NT2/D1 (cell line): ENCODE measurements around the gene RELN.

Experiments
- DNase-seq: peaks from one replicate; pipeline ENCODE4 v3.0.0-alpha.2; 2011; ENCODE audit warnings: low read depth, low spot score
- H3K27me3 ChIP-seq: 2 replicates; pipeline ENCODE4 v1.6.0; 2011; ENCODE audit warnings: mild to moderate bottlenecking; ENCODE audit not compliant: insufficient read length, insufficient read depth
- H3K36me3 ChIP-seq: 2 replicates; pipeline ENCODE4 v1.6.1; 2011; ENCODE audit warnings: mild to moderate bottlenecking, low read length, mixed read lengths; ENCODE audit not compliant: insufficient read depth, insufficient read length
- H3K4me1 ChIP-seq: 2 replicates; pipeline ENCODE4 v1.5.1; 2011; ENCODE audit not compliant: insufficient read depth, insufficient read length
- H3K4me3 ChIP-seq: 2 replicates; pipeline ENCODE4 v1.5.1; 2011; ENCODE audit warnings: low read depth; ENCODE audit not compliant: insufficient read length
- H3K9ac ChIP-seq: 2 replicates; pipeline ENCODE4 v1.6.0; 2011; ENCODE audit warnings: low read depth; ENCODE audit not compliant: insufficient read length
- H3K9me3 ChIP-seq: 2 replicates; pipeline ENCODE4 v1.5.1; 2011; ENCODE audit warnings: mild to moderate bottlenecking, low read length; ENCODE audit not compliant: insufficient read depth
- SUZ12 ChIP-seq: IDR thresholded peaks from 2 replicates; pipeline ENCODE4 v1.6.1; 2011; ENCODE audit not compliant: insufficient read length, insufficient read depth; ENCODE audit errors: extremely low read depth
- YY1 ChIP-seq: IDR thresholded peaks from 2 replicates; pipeline ENCODE4 v1.6.1; 2011; ENCODE audit not compliant: insufficient read length, insufficient read depth
- ZNF274 ChIP-seq: IDR thresholded peaks from 2 replicates; pipeline ENCODE4 v1.6.1; 2011; ENCODE audit warnings: mild to moderate bottlenecking, low read depth, low read length

RELN gene

DNA sequence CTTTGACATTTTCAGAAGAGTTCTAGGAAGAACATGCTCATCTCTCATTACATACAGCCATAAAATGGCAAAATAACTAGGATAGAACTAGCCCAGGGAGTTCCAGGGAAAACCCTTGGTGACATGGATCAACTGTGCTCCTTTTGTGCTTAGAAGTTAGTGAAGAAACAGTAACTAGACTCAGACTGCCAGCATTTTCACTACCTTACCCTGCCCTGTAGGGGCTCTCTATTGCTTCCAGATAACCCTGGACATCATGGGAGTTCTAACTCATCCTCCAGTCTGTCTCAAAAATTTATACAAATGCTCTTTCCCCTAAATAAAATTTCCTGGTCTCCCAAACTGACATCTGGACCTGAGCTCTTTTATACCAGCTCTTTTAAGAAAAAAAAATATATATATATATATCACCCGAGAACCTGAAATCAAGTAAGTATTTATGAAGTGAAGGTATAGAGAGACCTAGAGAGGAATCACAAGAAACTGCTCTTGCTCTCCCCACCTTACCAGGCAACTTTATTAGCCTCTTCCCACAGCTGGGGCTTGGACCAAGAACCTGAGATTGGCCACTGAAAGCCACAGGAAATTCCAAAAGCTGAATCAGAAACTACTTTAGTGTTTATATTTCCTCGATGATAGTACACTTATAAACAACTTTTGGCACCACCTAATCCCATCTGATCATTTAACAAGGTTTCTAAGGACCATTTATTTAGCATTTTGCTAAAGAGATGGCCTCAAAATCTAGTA lies 101.4 kb downstream of the RELN start:
- TF ChIP-seq ZNF274 = no peak
- TF ChIP-seq SUZ12 = no peak
- no peak for TF ChIP-seq YY1
- H3K4me3 ChIP-seq = no peak overlapping the region
- no peaks in the 10 kb centered on the region for H3K9me3 ChIP-seq
- DNase-seq = no peak
- no peaks in the 10 kb centered on the region for H3K4me1 ChIP-seq
- no peaks in the 10 kb centered on the region for H3K36me3 ChIP-seq
- no peak overlapping the region for H3K9ac ChIP-seq
- no peaks in the 10 kb centered on the region for H3K27me3 ChIP-seq

- no peaks in the 10 kb centered on the region for H3K9me3 ChIP-seq
- no peak overlapping the region for H3K9ac ChIP-seq
- no peak for DNase-seq
- no peak overlapping the region for H3K4me3 ChIP-seq
- H3K36me3 ChIP-seq = no peaks in the 10 kb centered on the region
- H3K4me1 ChIP-seq = no peaks in the 10 kb centered on the region
- TF ChIP-seq SUZ12 (no peak), ZNF274 (no peak), YY1 (no peak)
- H3K27me3 ChIP-seq = no peaks in the 10 kb centered on the region
Observed at GRCh38 chr7:103887050-103887449, 102.4 kb downstream of the RELN start.

- no peaks in the 10 kb centered on the region for H3K27me3 ChIP-seq
- no peaks in the 10 kb centered on the region for H3K4me1 ChIP-seq
- H3K9me3 ChIP-seq = no peaks in the 10 kb centered on the region
- no peak overlapping the region for H3K9ac ChIP-seq
- no peak overlapping the region for H3K4me3 ChIP-seq
- TF ChIP-seq ZNF274 = no peak
- TF ChIP-seq SUZ12 = no peak
- TF ChIP-seq YY1 = no peak
- H3K36me3 ChIP-seq = no peaks in the 10 kb centered on the region
- no peak for DNase-seq
Observed at GRCh38 chr7:103879928-103880600, 109.4 kb downstream of the RELN start.

DNA sequence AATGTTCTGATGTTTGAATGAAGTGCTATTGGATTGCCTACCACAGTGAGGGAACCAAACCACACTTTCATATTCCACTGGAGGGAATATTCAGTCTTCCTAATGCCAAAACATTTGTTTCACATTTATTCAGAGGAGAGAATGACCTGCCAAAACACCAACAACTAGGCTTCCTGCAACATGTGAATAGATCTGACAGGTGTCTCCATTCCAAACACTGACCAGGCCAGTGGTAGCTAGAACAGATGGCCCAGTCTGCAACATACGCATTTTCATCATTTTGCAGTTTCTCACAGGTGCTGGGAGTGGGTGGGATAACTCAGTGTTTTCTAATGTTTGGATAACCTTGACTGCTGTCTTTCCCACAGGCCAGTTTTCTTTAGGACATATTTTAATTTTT lies 110.0 kb downstream of the RELN start:
- Histone ChIP-seq H3K9ac (no peak overlapping the region), H3K4me1 (no peaks in the 10 kb centered on the region), H3K9me3 (no peaks in the 10 kb centered on the region), H3K4me3 (no peak overlapping the region), H3K27me3 (no peaks in the 10 kb centered on the region), H3K36me3 (no peaks in the 10 kb centered on the region)
- no peak for TF ChIP-seq SUZ12
- no peak for TF ChIP-seq YY1
- no peak for TF ChIP-seq ZNF274
- no peak for DNase-seq

GRCh38 chr7:103877565-103877964 lies 111.9 kb downstream of the RELN start:
- Histone ChIP-seq H3K4me1 (no peaks in the 10 kb centered on the region), H3K27me3 (no peaks in the 10 kb centered on the region), H3K9ac (no peak overlapping the region), H3K36me3 (no peaks in the 10 kb centered on the region), H3K9me3 (no peaks in the 10 kb centered on the region), H3K4me3 (no peak overlapping the region)
- DNase-seq = no peak
- TF ChIP-seq YY1 = no peak
- TF ChIP-seq ZNF274 = no peak
- TF ChIP-seq SUZ12 = no peak

- Histone ChIP-seq H3K9ac (no peak overlapping the region), H3K4me3 (no peak overlapping the region), H3K9me3 (no peaks in the 10 kb centered on the region), H3K4me1 (no peaks in the 10 kb centered on the region), H3K27me3 (no peaks in the 10 kb centered on the region), H3K36me3 (no peaks in the 10 kb centered on the region)
- TF ChIP-seq ZNF274 (no peak), SUZ12 (no peak)
- no peak for DNase-seq
Observed at GRCh38 chr7:103875718-103876117, 113.7 kb downstream of the RELN start.

- Histone ChIP-seq H3K36me3 (no peaks in the 10 kb centered on the region), H3K9ac (no peak overlapping the region), H3K9me3 (no peaks in the 10 kb centered on the region), H3K27me3 (no peaks in the 10 kb centered on the region), H3K4me3 (no peak overlapping the region), H3K4me1 (no peaks in the 10 kb centered on the region)
- no peak for DNase-seq
- TF ChIP-seq SUZ12 = no peak
- TF ChIP-seq ZNF274 = no peak
- no peak for TF ChIP-seq YY1
Observed at GRCh38 chr7:103871473-103871872, 118.0 kb downstream of the RELN start.
